ENCODE data around the gene CPSF4L.
"Not testable (repeated sequence)": the region's sequence is repeated elsewhere in the genome, so short reads cannot be mapped to it uniquely, and the experiment has no call there.

CPSF4L gene

DNA sequence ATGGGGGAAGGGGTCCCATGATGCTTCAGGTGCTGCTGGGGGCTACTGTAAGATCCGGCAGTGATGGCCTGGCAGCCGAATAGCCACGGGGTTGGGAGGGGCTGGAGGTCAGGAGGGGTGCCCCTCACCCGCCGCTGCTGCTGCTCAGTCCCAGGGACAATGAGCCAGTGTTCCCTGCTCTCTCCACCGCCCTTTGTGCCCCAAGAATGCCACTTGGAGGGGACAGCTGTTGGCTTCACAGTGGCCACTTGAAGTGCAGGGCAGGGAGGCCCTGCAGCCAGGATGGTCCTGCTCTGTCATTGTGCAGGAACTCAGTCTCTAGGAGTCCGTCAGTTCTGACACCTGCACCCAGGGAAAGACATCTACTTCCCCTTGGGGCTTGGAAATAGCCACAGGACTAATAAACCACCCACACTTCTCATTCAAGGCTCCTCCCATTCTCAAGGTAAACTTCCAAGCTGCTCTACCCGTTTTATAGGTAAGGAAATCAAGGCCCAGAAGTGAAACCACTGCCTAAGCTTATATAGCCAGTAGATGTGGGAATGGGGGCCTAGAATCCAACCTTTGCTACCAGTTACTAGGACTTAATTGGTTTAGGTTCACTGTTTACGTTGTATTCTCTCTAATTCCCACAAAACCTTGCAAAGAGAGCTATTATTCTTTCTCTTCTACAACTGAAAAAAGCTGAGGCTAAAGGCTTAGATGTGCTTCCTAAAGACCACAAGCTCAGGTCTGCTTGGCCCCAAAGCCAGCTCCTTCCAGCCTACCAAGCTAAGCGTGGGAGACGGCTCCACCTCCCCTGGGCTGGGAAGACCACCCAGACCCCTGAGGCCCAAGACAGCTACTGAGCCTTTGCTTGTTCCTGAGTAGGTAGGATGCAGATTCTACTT is 6.2 kb upstream of the CPSF4L start:
- DNase-seq = no peak

DNA sequence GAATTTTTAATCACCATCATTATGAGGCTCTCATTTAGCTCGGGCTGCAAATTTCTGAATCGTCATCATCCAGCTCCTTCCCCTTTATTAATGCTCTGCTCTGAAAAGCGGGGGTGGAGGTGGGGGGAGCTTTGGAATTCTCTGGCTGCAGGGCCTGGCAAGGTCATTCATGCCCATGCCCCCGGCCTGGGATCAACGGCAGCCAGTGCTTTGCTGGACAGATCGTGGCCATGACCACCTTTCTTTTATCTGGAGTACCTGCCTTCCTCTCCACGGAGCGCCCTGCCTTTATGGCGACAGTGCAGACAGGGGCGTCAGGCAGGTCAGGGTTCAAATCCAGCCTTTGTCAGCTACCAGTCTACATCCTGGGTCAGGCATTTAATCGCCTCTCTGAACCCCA is 5.1 kb upstream of the CPSF4L start:
- no peak for DNase-seq

DNA sequence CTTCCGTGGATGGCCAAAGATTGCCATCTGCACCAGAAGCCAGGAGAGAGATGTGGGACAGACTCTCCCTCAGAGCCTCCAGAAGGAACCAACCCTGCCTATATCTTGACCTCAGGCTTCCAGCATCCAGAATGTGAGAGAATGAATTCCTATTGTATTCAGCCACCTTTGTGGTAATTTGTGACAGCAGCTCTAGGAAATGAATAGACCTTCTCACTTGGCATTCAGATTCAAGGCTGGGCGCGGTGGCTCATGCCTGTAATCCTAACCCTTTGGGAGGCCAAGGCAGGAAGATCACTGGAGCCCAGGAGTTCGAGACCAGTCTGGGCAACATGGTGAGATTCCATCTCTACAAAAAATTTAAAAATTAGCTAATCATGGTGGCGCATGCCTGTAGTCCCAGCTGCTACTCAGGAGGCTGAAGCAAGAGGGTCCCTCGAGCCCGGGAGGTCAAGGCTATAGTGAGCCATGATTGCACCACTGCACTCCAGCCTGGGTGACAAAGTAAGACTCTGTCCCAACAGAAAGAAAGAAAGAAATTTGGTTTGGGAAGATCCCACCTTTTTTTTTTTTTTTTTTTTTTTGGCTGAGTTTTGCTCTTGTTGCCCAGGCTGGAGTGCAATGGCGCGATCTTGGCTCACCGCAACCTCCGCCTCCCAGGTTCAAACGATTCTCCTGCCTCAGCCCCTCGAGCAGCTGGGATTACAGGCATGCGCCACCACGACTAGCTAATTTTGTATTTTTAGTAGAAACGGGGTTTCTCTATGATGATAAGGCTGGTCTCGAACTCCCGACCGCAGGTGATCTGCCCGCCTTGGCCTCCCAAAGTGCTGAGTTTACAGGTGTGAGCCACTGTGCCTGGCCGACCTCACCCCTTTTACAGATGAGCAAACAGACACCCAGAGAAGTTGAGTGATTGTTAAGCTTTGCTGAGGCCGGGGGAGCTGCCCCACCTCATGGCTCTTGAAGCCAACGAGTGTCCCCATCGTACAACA is 4.3 kb upstream of the CPSF4L start:
- DNase-seq = no peak

DNA sequence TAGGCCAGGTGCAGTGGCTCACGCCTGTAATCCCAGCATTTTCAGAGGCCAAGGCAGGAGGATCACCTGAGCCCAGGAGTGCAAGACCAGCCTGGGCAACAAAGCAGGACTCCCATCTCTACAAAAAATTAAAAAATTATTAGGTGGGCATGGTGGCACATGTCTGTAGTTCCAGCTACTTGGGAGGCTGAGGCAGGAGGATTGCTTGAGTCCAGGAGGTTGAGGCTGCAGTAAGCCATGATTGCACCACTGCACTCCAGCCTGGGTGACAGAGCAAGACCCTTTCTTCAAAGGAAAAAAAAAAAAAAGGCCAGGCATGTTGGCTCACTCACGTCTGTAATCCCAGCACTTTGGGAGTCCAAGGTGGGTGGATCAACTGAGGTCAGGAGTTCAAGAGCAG is 2.8 kb upstream of the CPSF4L start:
- DNase-seq = not testable (repeated sequence)

DNA sequence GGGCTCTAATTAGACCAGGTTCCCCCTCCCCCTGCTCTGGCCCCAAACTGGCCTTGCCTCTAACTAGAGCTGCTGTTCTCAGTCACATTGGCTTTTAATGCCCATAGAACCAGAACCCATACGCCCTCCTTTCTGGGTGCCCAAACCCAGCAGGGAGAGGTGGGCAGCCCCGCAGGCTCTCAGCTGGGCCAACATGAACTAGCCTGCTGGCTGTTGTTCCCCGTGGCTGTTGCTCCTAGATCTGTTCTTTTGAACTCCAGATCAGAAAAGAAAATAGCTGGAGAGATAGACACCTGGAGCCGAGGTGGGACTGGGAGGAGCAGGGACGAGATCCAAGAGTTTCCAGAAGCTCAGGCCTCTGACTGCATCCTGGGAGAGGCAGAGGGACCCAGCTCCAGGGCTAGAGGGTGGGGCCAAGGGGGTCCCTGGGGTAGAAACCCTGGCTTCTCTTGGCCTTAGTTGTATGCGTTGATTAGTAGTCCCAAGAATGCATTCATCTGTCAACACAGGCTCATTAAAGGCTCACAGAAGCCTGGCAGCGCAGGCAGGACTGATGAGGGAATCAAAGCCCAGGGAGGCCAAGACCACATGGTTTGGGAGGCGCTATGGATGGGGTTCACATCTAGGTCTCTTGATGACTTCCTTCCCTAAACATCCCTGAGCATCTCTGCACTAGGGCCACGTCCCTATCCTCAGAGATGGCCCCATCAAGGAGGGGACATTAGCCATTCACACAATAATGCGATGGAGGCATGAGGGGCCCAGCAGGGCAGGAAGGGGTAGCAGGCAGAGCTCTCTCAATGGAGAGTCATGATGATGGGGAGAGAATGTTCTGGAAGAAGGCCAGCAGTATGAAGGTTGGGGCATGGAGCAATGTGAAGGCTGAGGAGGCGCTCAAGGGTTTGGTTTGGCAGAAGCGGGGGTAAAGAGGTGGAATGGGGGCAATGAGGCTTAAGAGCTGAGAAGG is 1.3 kb upstream of the CPSF4L start:
- DNase-seq = no peak

DNA sequence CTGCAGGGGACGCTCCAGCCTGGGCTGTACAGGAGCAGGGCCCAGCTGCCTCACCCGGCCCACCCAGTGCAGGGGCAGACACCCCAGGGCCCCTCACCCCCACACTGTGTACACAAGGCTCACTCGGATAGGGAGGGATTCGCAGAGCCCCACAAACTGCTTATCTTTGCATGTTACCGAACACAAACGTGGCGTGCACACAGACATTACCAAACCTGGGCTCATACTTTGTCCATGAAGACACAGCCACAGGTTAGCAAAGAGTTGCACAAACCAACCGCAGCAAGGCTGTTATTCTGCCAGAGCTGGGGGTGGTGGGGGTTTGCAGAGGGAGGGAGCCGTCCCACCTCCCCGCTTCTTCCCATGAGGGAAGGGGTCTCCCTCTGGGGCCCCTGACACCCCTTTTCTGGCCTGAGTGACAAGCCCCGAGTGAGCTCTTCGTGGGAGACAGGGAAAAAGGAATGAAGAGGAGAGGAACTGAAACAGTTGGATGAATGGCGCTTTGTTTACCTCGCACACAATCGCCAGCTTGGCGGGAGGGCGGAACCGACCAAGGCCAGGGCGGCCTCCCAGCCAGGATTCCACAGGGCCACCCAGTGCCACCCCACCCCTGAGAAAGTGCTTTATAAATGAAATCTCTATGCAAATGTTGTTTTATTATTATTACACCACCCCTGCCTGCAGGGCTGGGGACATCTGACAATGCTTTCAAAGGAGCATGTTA is 434 bp upstream of the CPSF4L start:
- no peak for DNase-seq

DNA sequence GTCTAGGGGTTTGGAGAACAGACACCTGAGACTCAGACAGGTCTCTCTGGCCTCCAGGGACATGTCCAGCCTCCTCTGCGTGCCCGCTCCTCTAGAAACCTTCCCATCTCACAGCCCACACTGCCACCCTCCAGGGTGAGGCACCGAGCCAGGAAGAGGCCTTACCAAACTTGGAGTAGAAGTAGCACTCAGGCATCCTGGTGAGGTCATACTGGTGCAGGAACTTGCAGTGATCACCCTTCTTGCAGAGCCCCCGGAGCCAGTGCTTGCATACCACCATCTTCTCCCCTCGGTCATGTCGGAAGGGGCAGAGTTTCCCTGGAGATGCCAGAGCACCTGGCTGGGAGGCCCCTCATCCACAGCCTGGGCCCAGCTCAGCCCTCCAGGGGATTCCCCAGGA is 4.2 kb downstream of the CPSF4L start:
- no peak for DNase-seq

DNA sequence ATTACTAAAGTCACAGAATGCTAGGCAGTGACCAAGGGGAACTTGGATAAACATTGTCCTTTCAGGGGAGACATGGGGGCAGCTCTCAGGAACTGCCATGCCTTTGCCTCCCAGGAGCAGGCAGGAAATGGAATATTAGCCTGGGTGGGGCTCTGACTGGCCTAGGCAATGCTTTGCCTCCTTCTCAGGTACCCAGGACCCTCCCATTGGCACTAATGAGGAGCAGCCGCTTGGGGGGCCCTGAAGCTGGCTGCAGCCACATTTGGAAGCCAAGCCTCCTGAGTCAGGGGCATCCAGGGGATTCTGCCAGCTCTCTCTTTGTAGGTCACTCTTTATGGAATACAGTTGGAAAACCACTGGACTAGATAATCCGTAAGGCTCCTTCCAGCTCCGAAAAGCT is 5.5 kb downstream of the CPSF4L start:
- no peak for DNase-seq

DNA sequence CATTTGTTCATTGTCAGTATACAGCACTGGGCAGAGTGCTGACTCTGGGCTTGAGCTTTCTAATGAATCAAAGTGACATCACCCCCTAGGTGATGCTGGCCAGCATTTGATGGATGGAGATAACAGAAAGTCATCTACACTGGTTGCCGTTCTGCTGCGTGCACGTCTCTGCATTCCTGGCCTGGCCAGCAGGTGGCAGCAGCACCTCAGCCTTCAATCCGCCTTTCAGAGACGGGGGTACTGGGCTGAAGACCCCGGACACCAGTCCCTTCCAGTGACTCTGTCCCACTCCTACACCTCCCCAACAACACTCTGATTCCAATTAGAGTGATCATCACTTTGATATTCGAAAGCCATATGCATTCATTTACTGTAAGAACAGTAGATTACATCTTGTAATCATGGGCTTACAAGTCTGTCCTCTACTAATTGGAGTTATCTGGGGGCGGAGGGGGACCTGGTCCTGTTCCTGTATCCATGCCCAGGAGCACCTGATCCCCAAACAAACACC is 6.0 kb downstream of the CPSF4L start:
- DNase-seq = peak; percentile 61

DNA sequence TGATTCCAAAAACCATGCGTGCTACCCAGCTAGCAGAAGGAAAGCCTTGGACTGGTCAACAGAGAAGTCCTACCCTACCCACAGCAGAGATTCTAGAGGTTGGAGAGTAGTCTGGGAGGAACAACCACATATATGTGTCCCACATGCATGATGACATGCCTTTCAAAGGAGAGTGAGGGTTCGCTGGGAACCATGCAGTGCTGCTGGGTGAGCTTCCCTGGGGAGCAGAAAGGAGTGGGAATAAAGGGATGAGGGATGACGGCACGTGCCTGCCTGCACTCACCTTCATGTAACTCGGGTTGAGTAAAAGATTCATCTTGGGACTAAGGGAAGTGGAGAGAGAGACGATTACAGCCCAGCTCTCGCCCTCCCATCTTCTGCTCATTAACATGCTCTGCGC is 9.8 kb downstream of the CPSF4L start:
- DNase-seq = no peak

DNA sequence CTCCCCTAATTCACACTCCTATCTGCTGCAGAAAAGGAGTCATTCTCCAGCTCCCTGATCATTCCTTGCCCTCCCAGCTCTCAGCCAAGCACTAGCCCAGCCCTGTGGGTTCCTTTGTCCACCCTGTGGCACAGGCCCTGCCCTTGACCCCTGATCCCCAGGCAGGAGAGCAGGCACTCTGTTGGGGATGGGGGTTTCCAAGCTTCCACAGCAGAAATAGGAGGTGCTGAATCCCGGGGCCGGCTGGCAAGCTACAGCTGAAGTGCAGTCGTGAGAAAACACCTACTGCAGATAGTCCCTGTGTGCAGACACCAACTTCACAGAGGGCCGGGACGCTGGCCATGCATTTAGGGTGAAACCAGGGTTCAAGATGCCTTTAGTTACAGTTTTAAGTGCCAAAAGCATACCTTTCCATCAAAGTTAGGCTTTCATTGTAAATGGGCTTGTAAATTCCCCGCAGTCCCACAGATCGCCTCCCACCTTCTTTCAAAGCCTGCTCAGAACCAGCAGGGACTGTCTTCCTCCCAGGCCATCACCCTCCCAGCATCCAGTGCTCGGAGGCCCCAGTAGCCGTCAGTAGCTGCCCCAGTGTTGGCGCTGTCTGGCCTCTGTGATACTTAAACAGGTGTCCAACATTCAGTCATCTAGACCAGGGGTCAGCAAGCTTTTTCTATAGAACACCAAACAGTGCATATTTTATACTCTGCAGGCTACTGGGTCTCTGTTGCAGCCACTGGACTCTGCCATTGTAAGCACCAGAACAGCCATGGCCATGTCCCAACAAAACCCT is 10.6 kb downstream of the CPSF4L start:
- no peak for DNase-seq

DNA sequence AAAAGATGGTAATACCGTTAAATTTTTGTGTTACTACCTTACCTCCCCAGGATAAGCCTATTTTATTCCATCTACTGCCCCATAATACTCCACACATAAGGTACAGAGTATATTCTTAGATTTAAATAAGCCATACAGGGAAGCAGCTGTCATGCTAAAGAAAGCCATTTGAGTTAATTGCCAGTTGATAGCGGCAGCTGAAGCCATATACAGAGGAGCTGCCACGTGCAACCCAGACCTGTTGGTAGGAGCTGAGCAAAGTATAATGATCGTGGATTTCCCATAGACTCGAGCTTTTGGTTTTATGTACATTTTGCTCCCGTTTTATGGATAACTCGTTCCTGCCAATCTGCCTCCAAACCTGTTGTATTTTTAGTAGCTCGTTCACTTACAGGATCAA is 12.0 kb downstream of the CPSF4L start:
- no peak for DNase-seq

DNA sequence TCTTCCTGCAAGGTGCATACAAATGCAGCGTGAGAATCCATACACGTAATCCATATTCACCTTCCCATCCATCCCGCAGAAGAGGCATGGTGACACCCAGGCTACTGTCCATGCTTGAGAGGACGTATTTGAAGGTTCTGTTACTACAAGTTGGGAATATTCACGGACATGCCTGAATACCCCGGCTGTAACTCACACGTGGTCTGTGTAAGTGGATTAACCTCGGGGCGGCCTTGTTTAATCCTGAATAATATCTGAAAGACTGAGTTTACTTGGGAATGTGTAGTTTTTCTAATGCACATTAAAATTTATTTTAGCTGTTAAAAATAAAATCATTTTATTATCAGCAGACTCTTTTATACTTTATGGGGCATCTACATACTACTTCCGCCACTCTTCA is 13.1 kb downstream of the CPSF4L start:
- DNase-seq = no peak

DNA sequence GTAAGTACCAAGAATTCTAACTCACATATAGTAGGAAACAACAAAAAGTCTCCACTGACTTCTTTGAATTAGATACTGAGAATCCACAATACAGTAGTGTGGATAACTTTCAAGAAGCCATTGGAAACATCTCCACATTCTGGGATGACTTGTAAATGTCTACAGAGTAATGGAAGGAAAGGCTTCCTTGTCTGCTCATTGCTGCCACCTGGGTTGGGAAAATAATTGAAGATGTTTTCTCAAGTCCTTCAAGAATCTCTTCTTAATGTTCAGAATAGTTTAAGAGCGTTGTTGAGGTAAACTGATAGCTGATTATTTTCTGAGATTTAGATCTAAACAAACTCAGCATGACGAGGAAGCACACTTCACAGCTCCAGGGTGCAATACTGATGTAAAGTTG is 14.0 kb downstream of the CPSF4L start:
- no peak for DNase-seq

DNA sequence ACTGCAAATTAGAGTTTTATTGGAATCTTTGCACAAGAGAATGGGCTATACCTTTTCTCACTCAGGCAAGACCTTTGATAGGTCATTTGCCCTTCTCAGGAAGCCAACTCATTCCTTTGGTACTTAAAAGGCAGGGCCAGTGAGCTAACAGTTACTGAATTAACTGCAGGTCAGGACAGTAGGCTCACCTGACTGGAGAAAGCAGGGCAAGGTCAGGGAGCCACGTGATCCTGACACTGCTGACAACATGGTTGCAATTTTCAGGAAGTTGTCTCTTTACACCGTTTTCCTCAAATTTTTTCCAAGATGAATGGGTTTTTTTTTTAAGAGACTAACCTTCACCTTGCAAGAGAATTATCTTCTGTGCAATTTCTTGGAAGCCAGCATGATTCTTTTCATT is 21.1 kb downstream of the CPSF4L start:
- DNase-seq = no peak

DNA sequence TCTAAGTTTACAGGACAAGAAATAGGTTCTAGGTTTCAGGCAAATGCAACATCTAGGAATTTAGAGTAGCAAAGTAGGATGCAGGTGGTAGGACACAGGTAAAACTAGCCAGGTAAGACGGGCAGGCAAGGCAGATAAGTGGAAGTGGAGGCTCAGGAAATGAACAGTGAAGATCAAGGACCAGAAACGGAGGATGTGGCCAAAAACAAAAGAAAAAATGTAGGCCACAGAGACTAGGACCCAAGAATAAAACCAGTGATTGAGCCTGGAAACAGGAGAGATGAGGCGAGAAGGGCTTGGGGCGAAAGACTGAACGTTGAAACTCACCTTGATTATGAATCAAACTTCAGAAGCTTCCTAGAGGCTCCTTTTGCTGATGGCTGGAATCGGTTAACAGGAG is 24.0 kb downstream of the CPSF4L start:
- DNase-seq = no peak

DNA sequence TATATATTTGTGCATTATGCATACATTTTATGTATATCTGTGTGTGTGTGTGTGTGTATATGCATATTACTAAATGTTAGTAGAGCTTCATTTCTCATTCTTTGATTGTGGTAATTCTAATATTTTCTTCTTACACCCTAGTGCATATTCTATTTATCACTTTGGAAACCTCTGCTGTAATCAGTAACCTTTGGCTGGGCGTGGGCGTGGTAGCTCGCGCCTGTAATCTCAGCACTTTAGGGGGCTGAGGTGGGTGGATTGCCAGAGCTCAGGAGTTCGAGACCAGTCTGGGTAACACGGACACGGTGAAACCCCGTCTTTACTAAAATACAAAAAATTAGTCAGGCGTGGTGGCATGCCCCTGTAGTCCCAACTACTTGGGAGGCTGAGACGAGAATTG is 26.9 kb downstream of the CPSF4L start:
- DNase-seq = no peak

DNA sequence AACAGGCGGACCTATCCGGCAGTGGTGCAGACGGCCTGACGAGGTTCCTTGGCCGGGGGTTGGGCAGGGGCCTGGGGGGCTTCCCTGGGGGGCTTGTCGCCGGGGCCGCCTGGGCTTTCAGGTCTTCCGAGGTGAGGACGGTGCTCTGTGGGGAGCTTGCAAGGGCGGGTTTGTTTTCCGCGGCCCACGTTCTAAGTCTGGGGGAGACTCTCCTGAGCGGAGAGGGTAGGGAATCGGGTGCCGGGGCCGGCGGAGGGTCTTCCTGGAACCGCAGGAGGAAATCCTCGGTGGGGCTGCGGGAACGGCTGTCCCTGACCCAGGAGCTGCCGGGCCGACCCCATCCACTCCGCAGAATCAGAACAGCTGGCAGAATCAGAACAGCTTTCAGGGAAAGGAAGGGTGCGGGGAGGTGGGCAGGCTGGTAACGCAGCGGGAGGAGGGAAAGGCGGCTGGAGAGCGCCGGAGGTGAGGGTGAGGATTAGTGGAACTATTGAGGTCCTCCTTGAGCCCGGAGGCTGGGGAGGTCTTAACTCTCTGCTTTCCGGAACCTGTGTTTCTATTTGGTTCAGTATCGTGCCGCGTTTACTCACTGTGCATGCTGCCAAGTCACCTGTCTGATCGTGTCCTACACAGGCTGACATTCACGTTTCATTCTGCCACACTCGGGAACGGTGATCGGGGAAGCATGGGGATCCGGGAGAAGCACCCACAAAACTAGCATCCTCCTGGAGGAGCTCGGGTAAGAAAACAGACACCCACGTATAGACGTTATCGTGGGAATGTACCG is 28.9 kb downstream of the CPSF4L start:
- DNase-seq = peak; percentile 44

DNA sequence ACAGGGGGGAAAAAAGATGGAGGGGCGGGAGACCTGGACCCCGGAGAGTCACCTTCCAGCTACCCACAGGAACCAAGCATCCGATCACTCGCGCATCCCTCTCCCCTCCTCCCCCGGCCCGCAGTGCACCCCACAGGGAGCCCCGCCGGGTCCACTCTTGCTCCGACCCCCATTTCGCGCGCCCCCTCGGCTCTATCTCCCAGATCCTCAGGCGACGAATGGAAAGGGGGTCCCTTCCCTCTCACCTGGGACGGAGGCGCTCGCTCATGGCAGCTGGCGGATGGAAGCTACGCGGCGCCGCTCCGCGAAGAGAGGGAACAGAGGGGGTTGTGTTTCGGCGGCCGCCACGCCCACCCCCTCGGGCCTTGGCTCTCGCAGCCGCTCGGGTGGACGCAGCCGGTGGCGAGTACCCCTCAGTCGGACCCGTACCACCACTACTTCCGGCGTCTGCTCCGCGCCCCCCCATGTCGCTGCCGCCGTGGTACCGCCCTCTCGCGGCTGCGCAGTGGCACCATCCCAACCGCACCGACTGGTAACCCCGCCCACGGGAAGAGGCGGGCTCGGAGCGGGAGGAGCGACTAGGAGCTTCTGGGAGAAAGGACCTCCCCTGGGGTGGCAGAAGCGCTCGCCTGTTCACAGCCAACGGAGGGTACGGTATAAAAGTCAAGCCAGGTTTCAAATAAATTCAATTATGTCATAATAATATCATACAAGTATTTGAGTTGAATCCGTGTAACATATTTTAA is 29.7 kb downstream of the CPSF4L start:
- peak; percentile 98 for DNase-seq
